NB4 (cell line): ENCODE data around the gene TVP23C.

Experiments
- DNase-seq: peaks from one replicate; pipeline ENCODE4 v3.0.0; 2010; ENCODE audit warnings: low read depth
- H3K4me3 ChIP-seq: one replicate; pipeline ENCODE4 v1.5.1; 2011; ENCODE audit warnings: mild to moderate bottlenecking, low read depth, low read length, moderate library complexity
- CTCF ChIP-seq: IDR thresholded peaks from one replicate; pipeline ENCODE4 v1.5.1; 2012; ENCODE audit warnings: low read depth, low read length
- MAX ChIP-seq: IDR thresholded peaks from 2 replicates; pipeline ENCODE4 v1.6.1; 2011; ENCODE audit warnings: low read depth, low read length
- MYC ChIP-seq: IDR thresholded peaks from 2 replicates; pipeline ENCODE4 v1.6.1; 2011; ENCODE audit warnings: low read depth, low read length
- POLR2A ChIP-seq: IDR thresholded peaks from 2 replicates; pipeline ENCODE4 v1.6.1; 2011; ENCODE audit warnings: mild to moderate bottlenecking; ENCODE audit not compliant: insufficient read length; ENCODE audit errors: extremely low read depth

Gene TVP23C

GRCh38 chr17:15501793-15502192, 61.5 kb downstream of the TVP23C start:
- H3K4me3 ChIP-seq, result no peak overlapping the region
- no peak for DNase-seq
- TF ChIP-seq MAX (no peak), CTCF (no peak), POLR2A (no peak), MYC (no peak)

- no peak overlapping the region for H3K4me3 ChIP-seq
- no peak for DNase-seq
- TF ChIP-seq MAX (no peak), POLR2A (no peak), CTCF (no peak), MYC (no peak)
These were observed 62.0 kb downstream of the TVP23C start for GRCh38 chr17:15501282-15501681.

- TF ChIP-seq MAX (peak; percentile 46), MYC (no peak), POLR2A (no peak), CTCF (no peak)
- H3K4me3 ChIP-seq, result no peak overlapping the region
- DNase-seq, result peak; percentile 43
These were observed 65.2 kb downstream of the TVP23C start for GRCh38 chr17:15498107-15498506.

GRCh38 chr17:15496735-15497670, 66.3 kb downstream of the TVP23C start:
- no peak for DNase-seq
- no peak for TF ChIP-seq POLR2A
- TF ChIP-seq CTCF, result no peak
- TF ChIP-seq MAX, result no peak
- TF ChIP-seq MYC, result no peak
- no peak overlapping the region for H3K4me3 ChIP-seq

GRCh38 chr17:15494821-15495220, 68.5 kb downstream of the TVP23C start:
- no peak for DNase-seq
- H3K4me3 ChIP-seq, result no peak overlapping the region
- TF ChIP-seq MAX (no peak), CTCF (no peak), MYC (no peak), POLR2A (no peak)
